Epithelial cell of proximal tubule (primary cell): ENCODE results near the gene SLC6A16. TPM values are rescaled to one million over a fixed set of nuclear protein-coding genes. Genes with fewer than 3 reads are reported as not detected.

Experiments
- DNase-seq: peaks from one replicate; pipeline ENCODE4 v3.0.0-alpha.2; 2011; ENCODE audit warnings: low read depth
- H3K4me3 ChIP-seq: 2 replicates; pipeline ENCODE4 v1.5.1; 2011; ENCODE audit warnings: low read depth, mild to moderate bottlenecking, low read length
- total RNA-seq: library from RNA; depleted of rRNA; stranded (reverse); fragments of >200 nt; gene quantifications from 2 replicates; pipeline ENCODE4 v1.2.3, GENCODE V29; 2015
- TF ChIP-seq, protein P1 (sequence below): conservative IDR thresholded peaks from 2 replicates; pipeline ENCODE4 v1.5.1; 2012; ENCODE audit warnings: low read depth, mild to moderate bottlenecking, low read length

The SLC6A16 gene
- total RNA-seq, 1 donor from 2014 or later = 0.29 TPM

DNA sequence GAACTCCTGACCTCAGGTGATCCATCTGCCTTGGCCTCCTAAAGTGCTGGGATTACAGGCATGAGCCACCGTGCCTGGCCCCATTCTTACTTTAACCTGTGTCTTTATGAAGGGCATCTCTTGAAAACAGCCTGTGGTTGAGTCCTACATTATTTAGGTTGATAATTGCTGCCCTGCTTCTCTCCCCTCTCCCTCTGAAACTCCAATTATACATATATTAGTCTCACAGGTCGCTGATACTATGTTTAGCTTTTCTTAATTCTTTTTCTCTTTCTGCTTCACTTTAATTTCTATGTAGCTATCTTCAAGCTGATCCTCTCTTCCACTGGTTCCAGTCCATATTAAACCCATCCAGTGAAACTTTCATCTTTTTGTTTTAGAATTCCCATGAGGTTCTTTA is 75.1 kb downstream of the SLC6A16 start:
- no peak overlapping the region for H3K4me3 ChIP-seq
- DNase-seq = no peak
- TF ChIP-seq, protein P1, sequence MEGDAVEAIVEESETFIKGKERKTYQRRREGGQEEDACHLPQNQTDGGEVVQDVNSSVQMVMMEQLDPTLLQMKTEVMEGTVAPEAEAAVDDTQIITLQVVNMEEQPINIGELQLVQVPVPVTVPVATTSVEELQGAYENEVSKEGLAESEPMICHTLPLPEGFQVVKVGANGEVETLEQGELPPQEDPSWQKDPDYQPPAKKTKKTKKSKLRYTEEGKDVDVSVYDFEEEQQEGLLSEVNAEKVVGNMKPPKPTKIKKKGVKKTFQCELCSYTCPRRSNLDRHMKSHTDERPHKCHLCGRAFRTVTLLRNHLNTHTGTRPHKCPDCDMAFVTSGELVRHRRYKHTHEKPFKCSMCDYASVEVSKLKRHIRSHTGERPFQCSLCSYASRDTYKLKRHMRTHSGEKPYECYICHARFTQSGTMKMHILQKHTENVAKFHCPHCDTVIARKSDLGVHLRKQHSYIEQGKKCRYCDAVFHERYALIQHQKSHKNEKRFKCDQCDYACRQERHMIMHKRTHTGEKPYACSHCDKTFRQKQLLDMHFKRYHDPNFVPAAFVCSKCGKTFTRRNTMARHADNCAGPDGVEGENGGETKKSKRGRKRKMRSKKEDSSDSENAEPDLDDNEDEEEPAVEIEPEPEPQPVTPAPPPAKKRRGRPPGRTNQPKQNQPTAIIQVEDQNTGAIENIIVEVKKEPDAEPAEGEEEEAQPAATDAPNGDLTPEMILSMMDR = no peak

DNA sequence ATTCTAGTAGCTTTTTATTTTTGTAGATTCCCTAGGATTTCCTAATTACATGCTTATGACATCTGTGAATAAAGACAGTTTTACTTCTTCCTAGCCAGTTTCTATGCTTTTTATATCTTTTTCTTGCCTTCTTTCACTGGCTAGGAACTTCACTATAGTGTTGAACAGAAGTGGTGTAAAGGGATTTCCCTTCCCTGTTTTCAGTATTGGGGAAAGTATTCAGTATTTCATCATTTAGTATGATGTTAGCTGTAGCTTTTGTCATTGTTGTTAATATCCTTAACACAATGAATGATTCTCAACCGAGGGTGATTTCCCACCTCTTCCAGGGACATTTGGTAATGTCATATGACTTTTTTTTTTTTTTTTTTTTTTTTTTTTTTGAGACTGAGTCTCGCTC is 77.3 kb downstream of the SLC6A16 start:
- TF ChIP-seq, protein P1 = no peak
- DNase-seq = no peak
- H3K4me3 ChIP-seq = no peak overlapping the region

DNA sequence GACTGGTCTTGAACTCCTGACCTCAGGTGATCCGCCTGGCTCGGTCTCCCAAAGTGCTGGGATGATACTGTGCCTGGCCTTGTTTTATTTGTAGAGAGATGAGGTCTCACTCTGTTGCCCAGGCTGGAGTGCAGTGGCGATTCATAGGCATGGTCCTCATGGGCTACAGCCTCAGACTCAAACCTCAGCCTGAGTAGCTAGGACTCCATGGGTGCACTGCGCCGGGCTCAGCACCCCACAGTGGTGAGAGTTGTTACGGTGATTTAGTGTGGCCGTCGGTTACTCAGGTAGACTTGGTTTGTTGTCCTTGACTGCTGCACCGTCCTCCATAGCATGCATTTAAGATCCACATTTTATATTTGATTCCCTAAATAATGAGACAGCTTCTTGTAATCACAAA is 80.7 kb downstream of the SLC6A16 start:
- DNase-seq = no peak
- TF ChIP-seq, protein P1 = no peak

DNA sequence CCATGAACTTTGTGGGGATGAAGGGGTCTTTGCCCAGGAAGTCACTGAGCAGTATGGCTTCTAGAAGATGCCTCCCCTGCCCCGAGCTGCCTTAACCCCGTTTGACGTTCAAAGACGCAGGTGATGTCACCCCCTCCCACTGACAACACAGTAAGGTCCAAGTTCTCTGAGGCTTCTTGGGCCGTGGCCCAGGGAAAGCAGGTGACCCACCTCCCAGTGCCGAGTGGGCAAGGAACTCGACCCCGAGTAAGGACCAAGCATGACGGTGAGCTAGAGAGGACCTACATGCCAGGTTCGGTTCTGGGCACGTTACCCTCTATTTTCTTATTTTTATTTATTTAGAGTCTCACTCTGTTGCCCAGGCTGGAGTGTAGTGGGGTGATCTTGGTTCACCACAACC is 81.3 kb downstream of the SLC6A16 start:
- TF ChIP-seq, protein P1 = no peak
- H3K4me3 ChIP-seq = no peak overlapping the region
- no peak for DNase-seq

More for the DNA sequence above, 80.7 kb downstream of the SLC6A16 start:
- H3K4me3 ChIP-seq = no peak overlapping the region

DNA sequence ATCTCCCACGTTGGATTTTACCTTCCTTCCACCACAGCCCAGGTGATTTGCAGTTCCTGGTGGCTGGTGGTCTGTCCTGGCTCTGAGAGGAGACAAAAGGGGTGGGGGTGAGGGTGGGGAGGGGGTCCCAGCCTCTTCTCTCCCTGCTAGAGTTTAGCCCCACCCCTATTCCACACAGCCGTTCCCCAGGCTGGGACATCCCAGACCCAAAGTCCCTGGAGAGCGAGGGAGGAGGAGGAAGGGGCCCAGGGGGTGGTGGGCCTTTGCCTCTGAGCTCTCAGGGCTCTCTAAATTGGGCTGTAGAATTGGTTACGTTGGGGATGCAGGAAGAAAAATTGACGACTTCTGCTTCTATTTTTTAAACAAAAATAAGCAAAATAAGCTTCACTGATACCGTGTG is 81.9 kb downstream of the SLC6A16 start:
- no peak for DNase-seq
- TF ChIP-seq, protein P1 = no peak
- H3K4me3 ChIP-seq = no peak overlapping the region

DNA sequence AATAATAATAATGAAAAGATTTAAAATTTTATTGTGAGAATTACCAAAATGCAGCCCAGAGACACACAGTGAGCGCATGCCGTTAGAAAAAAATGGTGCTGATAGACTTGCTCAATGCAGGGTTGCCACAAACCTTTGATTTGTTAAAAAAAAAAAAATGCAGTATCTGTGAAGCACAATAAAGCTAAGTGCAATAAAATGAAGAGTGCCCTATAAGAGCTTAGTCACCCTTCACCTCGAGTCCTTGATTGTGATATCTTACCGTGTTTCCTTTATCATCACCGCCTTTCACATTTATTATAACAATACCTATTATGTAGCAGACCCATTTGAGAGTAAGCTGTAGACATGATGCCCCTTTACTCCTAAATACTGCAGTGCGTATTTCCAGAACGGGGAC is 83.2 kb downstream of the SLC6A16 start:
- DNase-seq = no peak
- TF ChIP-seq, protein P1 = no peak
- no peak overlapping the region for H3K4me3 ChIP-seq

Other genes starting within 250 kb of the SLC6A16 start
- gene SNRNP70, start 239.7 kb downstream of the SLC6A16 start, total RNA-seq = 165 and 257 TPM in 2 replicates
- 2.2 and 3.7 TPM in 2 replicates for gene LIN7B, start 210.8 kb downstream of the SLC6A16 start, total RNA-seq
- gene C19orf73, start 206.0 kb downstream of the SLC6A16 start, total RNA-seq = 2.7 and 10.3 TPM in 2 replicates
- 1.7 and 3.3 TPM in 2 replicates for gene PPFIA3, start 205.6 kb downstream of the SLC6A16 start, total RNA-seq
- gene HRC, start 169.8 kb downstream of the SLC6A16 start, total RNA-seq = not detected in 2 replicates
- gene TRPM4, start 167.4 kb downstream of the SLC6A16 start, total RNA-seq = 11.6 and 13.3 TPM in 2 replicates
- gene CD37, start 10.2 kb upstream of the SLC6A16 start, total RNA-seq = not detected in 2 replicates
- gene TEAD2, start 37.2 kb upstream of the SLC6A16 start, total RNA-seq = 74.5 and 89.5 TPM in 2 replicates
- 1.3 TPM in 1 of 2 replicates, not detected in the other for gene DKKL1, start 38.7 kb upstream of the SLC6A16 start, total RNA-seq
- gene KASH5, start 63.1 kb upstream of the SLC6A16 start, total RNA-seq = 0.06 TPM in 1 of 2 replicates, not detected in the other
- gene PTH2, start 98.2 kb upstream of the SLC6A16 start, total RNA-seq = not detected in 2 replicates
- not detected in 2 replicates for gene GFY, start 100.2 kb upstream of the SLC6A16 start, total RNA-seq
- gene SLC17A7, start 116.3 kb upstream of the SLC6A16 start, total RNA-seq = not detected in 2 replicates
- 130 and 147 TPM in 2 replicates for gene PIH1D1, start 126.6 kb upstream of the SLC6A16 start, total RNA-seq
- gene ALDH16A1, start 128.0 kb upstream of the SLC6A16 start, total RNA-seq = 41.5 and 44.9 TPM in 2 replicates
- 0.81 and 2.5 TPM in 2 replicates for gene FLT3LG, start 149.0 kb upstream of the SLC6A16 start, total RNA-seq
- gene RPL13A, start 162.4 kb upstream of the SLC6A16 start, total RNA-seq = 3,343 and 3,374 TPM in 2 replicates
- 3,600 and 5,144 TPM in 2 replicates for gene RPS11, start 171.2 kb upstream of the SLC6A16 start, total RNA-seq
- 34.2 and 79.3 TPM in 2 replicates for gene FCGRT, start 187.5 kb upstream of the SLC6A16 start, total RNA-seq
- gene RCN3, start 202.8 kb upstream of the SLC6A16 start, total RNA-seq = 14.1 and 32.9 TPM in 2 replicates